Measurements from ENCODE around the gene PRAMEF10. TPM values are rescaled to one million over a fixed set of nuclear protein-coding genes. Genes with fewer than 3 reads are reported as not detected.
"Not testable (repeated sequence)": the region's sequence is repeated elsewhere in the genome, so short reads cannot be mapped to it uniquely, and the experiment has no call there.

The PRAMEF10 gene, protein sequence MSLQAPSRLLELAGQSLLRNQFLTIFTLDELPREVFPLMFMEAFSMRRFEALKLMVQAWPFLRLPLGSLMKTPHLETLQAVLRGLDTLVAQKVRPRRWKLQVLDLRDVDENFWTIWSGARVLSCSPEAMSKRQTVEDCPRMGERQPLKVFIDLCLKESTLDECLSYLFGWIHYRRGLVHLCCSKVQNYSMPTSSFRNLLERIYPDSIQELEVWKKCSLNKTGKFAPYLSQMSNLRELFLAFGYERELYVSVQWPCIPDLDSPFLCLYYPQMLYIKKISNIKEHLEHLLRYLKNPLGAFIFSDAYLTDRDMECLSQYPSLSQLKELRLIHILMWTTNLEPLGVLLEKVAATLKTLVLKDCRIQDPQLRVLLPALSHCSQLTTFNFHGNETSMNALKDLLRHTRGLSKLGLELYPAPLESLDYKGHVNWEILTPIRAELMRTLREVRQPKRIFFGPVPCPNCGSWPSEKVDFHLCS
- not detected for total RNA-seq
- long read RNA-seq, result 0 reads

DNA sequence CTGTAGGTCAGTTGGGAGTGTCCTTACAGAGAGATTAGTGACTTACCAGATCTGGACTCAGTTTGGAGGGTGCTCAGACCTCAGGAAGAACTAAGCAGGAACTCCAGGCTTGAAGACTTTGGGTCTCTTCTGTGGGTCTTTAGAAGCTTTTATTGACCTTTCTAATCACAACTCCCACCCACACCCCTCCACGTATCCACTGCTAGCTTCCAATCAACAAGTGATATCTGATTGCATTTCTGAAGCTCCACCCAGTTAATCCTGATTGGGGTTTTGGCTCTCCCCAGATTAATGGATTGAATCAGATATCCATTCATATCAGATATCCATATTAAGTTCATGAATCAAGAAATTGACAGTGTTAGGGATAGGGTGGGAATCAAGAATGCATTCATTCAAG, at the start of gene PRAMEF10:
Gene PRAMEF10, minus strand, starts transcription at position 101 of the 400 bp plus-strand sequence. CDS start 2,423 bp downstream, outside the sequence.
- intact Hi-C loops (cut with micrococcal nuclease); DNase-seq: not testable (repeated sequence)

DNA sequence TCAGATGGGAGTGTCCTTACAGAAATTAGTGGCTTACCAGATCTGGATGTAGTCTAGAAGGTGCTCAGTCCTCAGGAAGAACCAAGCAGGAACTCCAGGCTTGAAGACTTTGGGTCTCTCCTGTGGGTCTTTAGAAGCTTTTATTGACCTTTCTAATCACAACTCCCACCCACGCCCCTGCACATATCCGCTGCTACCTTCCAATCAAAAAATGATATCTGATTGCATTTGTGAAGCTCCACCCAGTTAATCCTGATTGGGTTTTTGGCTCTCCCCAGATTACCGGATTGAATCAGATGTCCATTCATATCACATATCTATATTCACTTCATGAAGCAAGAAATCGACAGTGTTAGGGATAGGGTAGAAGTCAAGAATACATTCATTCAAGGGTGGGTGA, 49.4 kb upstream of the PRAMEF10 start, which contains the start of gene PRAMEF6:
Gene PRAMEF6, minus strand, starts transcription at position 101 of the 400 bp plus-strand sequence. CDS start 5,062 bp downstream, outside the sequence.
- ATAC-seq; DNase-seq; intact Hi-C loops (cut with micrococcal nuclease): not testable (repeated sequence)

More for the DNA sequence above, at the start of gene PRAMEF10:
- not testable (repeated sequence) for ATAC-seq

DNA sequence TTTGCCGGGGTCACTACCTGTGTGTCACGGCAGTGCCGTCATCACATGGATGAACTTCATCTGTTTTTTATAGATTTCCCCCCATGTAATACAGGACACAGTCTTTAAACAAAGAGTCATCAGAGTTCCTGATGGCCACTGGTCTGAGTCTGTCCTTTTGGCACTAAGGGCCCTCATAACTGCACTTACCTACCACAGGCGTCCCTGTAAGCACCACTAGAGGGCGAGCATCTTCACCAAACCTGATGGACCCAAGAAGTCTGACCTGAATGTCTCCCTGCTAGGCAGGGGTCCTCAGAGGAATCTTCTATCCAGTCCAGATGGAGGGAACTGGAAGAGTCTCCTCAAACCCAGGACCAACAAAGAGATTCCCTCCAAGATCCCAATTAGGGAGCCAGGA, 26.3 kb upstream of the PRAMEF10 start:
- intact Hi-C loops (cut with micrococcal nuclease); DNase-seq; ATAC-seq: not testable (repeated sequence)

DNA sequence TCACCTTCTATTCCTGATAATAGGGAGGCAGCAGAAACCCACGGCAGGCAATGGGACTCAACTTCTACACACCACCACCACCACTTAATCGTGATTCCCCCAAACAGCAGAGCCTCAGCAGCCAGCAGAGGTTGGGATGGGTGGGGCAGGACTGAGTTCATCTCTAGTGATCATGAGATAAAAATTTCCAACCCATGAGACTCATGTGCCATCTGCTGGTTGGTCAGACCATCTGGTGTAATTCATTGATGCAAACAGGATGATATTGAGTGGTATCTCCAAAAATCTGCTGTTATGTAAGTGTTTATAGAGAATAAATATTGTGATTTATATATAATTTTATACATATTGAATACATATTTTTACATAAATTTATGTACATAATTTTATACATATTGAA, 23.7 kb upstream of the PRAMEF10 start:
- DNase-seq; ATAC-seq; intact Hi-C loops (cut with micrococcal nuclease): not testable (repeated sequence)

DNA sequence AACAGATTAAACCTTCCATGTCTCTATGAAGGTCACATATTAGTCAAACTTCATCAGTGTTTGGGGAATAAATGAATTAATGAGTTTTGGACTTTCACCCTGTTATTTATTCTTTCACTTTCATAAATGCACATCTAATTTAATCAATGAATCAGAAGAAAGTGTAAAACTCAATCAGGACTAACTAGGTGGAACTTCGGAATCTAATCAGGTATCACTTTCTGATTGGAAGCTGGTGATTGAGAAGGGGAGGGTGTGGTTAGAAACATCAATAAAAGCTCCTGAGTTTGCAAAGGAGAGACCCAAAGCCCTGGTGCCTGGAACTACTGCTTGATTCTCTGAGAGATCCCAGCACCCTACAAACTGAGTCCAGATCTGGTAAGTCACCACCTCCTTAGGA, 18.2 kb upstream of the PRAMEF10 start, which contains the start of gene PRAMEF7:
Gene PRAMEF7, plus strand, starts transcription at position 301 of the 400 bp plus-strand sequence. CDS start 1,083 bp downstream, outside the sequence.
- ATAC-seq; intact Hi-C loops (cut with micrococcal nuclease); DNase-seq: not testable (repeated sequence)

DNA sequence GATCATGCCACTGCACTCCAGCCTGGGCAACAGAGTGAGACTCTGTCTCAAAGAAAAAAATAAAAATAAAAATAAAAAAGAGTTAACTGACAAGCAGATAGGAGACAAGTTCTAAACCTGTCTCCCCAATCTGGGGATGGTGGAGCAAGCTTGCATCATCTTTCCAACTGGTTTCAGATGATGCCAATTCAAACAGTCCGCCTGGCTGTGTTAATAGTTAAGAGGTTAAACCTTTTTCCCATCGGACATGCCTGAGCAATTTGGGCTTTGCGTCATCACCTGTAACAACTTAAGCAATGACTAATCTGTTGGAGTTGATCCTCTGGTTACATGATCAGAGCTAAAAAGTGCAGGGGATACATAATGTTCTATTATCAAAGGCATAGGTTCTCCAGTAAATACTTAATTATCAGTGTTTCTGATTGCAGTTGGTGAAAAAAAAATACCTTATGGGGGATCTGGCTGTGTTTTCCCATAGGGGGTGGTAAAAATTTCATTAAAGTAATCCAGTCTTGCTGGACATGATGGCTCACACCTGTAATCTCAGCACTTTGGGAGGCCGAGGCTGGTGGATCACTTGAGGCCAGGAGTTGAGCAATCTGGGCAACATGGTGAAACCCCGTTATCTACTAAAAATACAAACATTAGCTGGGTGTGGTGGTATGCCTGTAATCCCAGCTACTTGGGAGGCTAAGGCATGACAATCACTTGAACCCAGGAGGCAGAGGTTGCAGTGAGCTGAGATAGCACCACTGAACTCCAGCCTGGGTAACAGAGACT, 5.9 kb upstream of the PRAMEF10 start:
- ATAC-seq; intact Hi-C loops (cut with micrococcal nuclease): not testable (repeated sequence)

DNA sequence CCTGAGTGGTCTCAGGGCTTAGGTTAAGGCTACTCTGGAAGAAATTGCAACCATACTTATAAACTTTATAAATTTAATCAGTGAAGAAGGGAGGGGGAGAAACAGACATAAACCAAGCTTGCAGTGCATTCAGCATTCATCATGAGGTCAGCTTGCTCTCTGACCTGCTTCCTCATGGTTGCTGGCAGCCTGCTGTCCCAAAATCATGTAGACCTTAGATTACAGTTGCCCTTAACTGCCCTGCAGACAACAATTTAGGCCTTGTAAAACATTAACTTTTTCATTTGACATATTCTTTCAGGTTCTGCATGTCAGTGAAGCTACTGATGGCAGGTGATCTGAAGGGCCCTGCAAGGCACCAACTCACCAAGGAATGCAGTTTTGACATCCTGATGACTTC, 1.1 kb upstream of the PRAMEF10 start:
- DNase-seq; ATAC-seq; intact Hi-C loops (cut with micrococcal nuclease): not testable (repeated sequence)

More for the DNA sequence above, 5.9 kb upstream of the PRAMEF10 start:
- DNase-seq, result not testable (repeated sequence)

DNA sequence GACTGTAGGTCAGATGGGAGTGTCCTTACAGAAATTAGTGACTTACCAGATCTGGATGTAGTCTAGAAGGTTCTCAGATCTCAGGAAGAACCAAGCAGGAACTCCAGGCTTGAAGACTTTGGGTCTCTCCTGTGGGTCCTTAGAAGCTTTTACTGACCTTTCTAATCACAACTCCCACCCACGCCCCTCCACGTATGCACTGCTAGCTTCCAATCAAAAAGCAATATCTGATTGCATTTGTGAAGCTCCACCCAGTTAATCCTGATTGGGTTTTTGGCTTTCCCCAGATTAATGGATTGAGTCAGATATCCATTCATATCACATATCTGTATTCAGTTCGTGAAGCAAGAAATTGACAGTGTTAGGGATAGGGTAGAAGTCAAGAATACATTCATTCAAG, 12.0 kb downstream of the PRAMEF10 start, which contains the start of gene PRAMEF4:
Gene PRAMEF4, minus strand, starts transcription at position 101 of the 400 bp plus-strand sequence. CDS start 2,807 bp downstream, outside the sequence.
- ATAC-seq; DNase-seq; intact Hi-C loops (cut with micrococcal nuclease): not testable (repeated sequence)

DNA sequence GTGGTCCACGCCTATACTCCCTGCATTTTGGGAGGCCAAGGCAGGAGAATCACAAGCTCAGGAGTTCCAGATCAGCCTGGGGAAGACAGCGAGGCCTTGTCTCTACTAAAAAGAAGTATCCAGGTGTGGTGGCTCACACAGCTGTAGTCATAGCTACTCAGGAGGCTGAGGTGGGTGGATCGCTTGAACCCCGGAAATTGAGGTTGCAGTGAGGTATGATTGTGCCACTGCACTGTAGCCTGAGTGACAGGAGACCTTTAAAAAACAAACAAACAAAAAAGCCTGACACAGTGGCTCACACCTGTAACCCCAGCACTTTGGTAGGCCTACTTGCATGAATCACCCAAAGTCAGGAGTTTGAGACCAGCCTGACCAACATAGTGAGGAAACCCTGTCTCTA, 19.6 kb downstream of the PRAMEF10 start:
- intact Hi-C loops (cut with micrococcal nuclease); DNase-seq; ATAC-seq: not testable (repeated sequence)

DNA sequence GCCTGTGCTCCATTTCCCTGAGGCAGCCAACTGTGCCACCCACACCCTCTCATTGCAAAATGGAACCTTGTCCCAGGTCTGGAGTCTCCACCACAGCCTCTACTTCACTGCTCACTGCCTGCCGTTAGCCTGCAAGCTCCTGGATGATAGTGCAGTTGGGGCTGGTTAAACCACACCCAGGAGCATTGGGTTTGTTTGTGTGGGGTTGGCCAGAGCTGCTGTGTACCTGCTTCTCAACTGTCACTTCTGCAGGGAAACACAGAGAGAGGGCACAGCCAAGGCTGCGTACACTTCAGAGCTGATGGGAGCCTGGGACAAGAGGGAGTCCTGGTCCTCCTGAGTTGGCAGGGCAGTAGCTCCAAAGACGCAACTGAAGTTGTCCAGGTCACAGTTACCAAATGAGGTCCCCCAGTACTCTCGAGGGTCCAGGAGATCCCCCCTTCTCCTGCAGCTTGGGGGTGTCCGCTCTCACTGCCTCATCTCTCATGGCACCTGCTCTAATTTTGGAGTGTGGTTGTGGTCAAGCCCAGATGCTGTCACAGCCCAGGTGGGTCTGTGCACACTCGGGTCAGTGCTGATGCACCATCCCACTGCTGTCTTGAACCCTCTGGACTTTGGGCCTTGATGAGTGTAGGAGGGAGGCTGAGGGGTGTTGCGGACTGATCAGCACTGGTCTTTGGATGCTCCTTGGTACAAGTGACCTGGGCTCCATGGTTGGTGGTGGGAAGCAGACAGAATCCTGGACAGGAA, 34.8 kb downstream of the PRAMEF10 start:
- DNase-seq; intact Hi-C loops (cut with micrococcal nuclease); ATAC-seq: not testable (repeated sequence)

DNA sequence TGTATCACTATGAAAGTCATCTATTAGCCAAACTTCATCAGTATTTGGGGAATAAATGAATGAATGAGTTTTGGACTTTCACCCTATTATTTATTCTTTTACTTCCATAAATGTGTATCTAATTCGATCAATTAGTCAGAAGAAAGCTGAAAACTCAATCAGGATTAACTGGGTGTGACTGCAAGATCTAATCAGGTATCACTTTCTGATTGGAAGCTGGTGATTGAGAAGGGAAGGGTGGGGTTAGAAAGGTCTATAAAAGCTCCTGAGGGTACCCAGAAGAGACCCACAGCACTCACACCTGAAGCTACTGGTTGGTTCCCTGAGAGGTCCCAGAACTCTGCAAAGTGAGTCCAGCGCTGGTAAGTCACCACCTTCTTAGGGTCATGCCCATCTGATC, 41.3 kb downstream of the PRAMEF10 start, which contains the start of gene PRAMEF2:
Gene PRAMEF2, plus strand, starts transcription at position 301 of the 400 bp plus-strand sequence. CDS start 1,924 bp downstream, outside the sequence.
- intact Hi-C loops (cut with micrococcal nuclease); ATAC-seq: not testable (repeated sequence)

DNA sequence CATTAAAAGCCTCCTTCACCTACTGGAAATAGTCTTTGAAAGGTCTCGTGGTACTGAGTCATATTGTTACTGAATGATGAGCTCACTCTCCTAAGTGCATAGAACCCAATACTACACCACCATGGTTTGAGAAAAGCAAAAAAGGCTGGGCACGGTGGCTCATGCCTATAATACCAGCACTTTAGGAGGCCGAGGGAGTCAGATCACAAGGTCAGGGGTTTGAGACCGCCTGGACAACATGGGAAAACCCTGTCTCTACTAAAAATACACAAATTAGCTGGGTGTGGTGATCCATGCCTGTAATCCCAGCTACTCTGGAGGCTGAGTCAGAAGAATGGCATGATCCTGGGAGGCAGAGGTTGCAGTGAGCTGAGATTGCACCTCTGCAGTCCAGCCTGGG, 46.3 kb downstream of the PRAMEF10 start:
- ATAC-seq (no peak), DNase-seq (no peak)
- intact Hi-C loops (cut with micrococcal nuclease), result no loop called here

More for the DNA sequence above, 41.3 kb downstream of the PRAMEF10 start, which contains the start of gene PRAMEF2:
- not testable (repeated sequence) for DNase-seq

DNA sequence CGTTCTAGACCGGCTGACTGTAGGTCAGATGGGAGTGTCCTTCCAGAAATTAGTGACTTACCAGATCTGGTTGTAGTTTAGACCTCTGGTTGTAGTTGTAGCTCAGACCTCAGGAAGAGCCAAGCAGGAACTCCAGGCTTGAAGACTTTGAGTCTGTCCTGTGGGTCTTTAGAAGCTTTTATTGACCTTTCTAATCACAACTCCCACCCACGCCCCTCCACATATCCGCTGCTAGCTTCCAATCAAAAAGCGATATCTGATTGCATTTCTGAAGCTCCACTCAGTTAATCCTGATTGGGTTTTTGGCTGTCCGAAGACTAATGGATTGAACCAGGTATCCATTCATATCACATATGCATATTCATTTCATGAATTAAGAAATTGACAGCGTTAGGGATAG, 49.5 kb downstream of the PRAMEF10 start, which contains the start of gene HNRNPCL1:
Gene HNRNPCL1, minus strand, starts transcription at position 101 of the 400 bp plus-strand sequence. CDS start 431 bp downstream, outside the sequence.
- ATAC-seq; intact Hi-C loops (cut with micrococcal nuclease); DNase-seq: not testable (repeated sequence)

Other genes with a start within 250 kb of the PRAMEF10 start
- not detected for gene AADACL3, start 182.2 kb downstream of the PRAMEF10 start, total RNA-seq
- not detected for gene CFAP107, start 152.1 kb downstream of the PRAMEF10 start, total RNA-seq
- gene PRAMEF12, start 124.5 kb downstream of the PRAMEF10 start, total RNA-seq, result not detected
- gene PRAMEF1, start 106.9 kb downstream of the PRAMEF10 start, total RNA-seq, result not detected
- not detected for gene PRAMEF11, start 66.9 kb downstream of the PRAMEF10 start, total RNA-seq
- gene HNRNPCL1, start 49.5 kb downstream of the PRAMEF10 start, total RNA-seq, result not detected
- gene PRAMEF2, start 41.2 kb downstream of the PRAMEF10 start, total RNA-seq, result not detected
- not detected for gene PRAMEF4, start 12.1 kb downstream of the PRAMEF10 start, total RNA-seq
- gene PRAMEF7, start 18.3 kb upstream of the PRAMEF10 start, total RNA-seq, result not detected
- gene PRAMEF6, start 49.3 kb upstream of the PRAMEF10 start, total RNA-seq, result not detected
- gene PRAMEF27, start 158.3 kb upstream of the PRAMEF10 start, total RNA-seq, result not detected
- gene HNRNPCL3, start 162.5 kb upstream of the PRAMEF10 start, total RNA-seq, result not detected
- not detected for gene PRAMEF25, start 172.5 kb upstream of the PRAMEF10 start, total RNA-seq
- not detected for gene HNRNPCL2, start 218.6 kb upstream of the PRAMEF10 start, total RNA-seq